ENCODE measurements around the gene PCLO. TPM values are rescaled to one million over a fixed set of nuclear protein-coding genes. Genes with fewer than 3 reads are reported as not detected.

PCLO gene
- polyA plus RNA-seq, 1 donor (not counting 4 experiments of a cell fraction or from before 2014, with no cell fraction given) = 1.8 TPM

DNA sequence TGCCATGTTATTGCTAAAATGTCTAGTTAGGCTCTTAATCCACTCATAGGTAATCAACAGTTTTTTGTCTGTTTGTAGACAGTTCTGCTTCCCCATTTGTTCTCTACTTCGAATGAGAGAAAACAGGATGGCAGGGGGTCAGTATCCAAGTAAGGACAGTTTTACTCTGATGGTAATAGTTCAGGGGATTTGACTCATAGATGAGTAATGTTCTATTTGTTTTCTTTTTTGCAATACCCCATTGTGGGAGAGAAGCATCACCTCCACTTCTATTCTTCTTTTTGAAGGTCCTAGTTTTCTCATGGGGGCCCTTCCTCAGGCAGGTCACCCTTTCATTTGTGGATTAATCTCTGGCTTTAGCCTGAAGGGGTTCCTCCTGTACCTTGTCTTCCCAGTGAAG is 13.9 kb downstream of the PCLO start:
- Histone ChIP-seq H3K79me2 (ENCODE audit: control insufficient read depth, insufficient read depth, low read length) (no peaks in the 10 kb centered on the region), H3K27ac (ENCODE audit: control insufficient read depth, insufficient read depth, low read length) (no peak overlapping the region), H4K20me1 (ENCODE audit: control insufficient read depth, extremely low read depth, insufficient read depth, low read length) (no peaks in the 10 kb centered on the region), H3K9me3 (ENCODE audit: control insufficient read depth, low read depth, low read length) (no peaks in the 10 kb centered on the region), H2AFZ (ENCODE audit: control insufficient read depth, low read length) (no peak overlapping the region), H3K9ac (ENCODE audit: control insufficient read depth, extremely low read depth, insufficient read depth, low read length) (no peak overlapping the region), H3K4me2 (ENCODE audit: control insufficient read depth, extremely low read depth, insufficient read depth, low read depth, low read length) (no peak overlapping the region), H3K4me3 (ENCODE audit: control insufficient read depth in 2 of 3, extremely low read depth in 1 of 3, insufficient read depth in 2 of 3, low read depth in 1 of 3, low read length in 3 of 3) (no peak overlapping the region), H3K36me3 (ENCODE audit: control insufficient read depth in 2 of 2, extremely low read depth in 1 of 2, insufficient read depth in 2 of 2, low read length in 2 of 2) (no peaks in the 10 kb centered on the region), H3K4me1 (ENCODE audit: control insufficient read depth, extremely low read depth, insufficient read depth, low read length) (no peaks in the 10 kb centered on the region), H3K9me1 (ENCODE audit: control insufficient read depth, extremely low read depth, insufficient read depth, low read length) (no peaks in the 10 kb centered on the region), H3K27me3 (ENCODE audit: control insufficient read depth, extremely low read depth, insufficient read depth, low read length) (no peaks in the 10 kb centered on the region)
- no peak for DNase-seq (ENCODE audit: low read depth, low spot score)
- no peak for FAIRE-seq
- TF ChIP-seq EZH2 (IDR thresholded peaks at IDR 0.05; ENCODE audit: low read length) = no peak
- TF ChIP-seq, protein P1, sequence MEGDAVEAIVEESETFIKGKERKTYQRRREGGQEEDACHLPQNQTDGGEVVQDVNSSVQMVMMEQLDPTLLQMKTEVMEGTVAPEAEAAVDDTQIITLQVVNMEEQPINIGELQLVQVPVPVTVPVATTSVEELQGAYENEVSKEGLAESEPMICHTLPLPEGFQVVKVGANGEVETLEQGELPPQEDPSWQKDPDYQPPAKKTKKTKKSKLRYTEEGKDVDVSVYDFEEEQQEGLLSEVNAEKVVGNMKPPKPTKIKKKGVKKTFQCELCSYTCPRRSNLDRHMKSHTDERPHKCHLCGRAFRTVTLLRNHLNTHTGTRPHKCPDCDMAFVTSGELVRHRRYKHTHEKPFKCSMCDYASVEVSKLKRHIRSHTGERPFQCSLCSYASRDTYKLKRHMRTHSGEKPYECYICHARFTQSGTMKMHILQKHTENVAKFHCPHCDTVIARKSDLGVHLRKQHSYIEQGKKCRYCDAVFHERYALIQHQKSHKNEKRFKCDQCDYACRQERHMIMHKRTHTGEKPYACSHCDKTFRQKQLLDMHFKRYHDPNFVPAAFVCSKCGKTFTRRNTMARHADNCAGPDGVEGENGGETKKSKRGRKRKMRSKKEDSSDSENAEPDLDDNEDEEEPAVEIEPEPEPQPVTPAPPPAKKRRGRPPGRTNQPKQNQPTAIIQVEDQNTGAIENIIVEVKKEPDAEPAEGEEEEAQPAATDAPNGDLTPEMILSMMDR (optimal IDR thresholded peaks at IDR 0.05 in 1 of 3, IDR thresholded peaks at IDR 0.05 in 1 of 3, conservative IDR thresholded peaks at IDR 0.05 in 1 of 3; ENCODE audit: extremely low read depth in 1 of 3, insufficient read depth in 2 of 3, low read length in 3 of 3) = no peak
- dilution Hi-C loops (cut with MboI; ENCODE audit: extremely low pct_ligation_motif_present, low sequenced_read_pairs) = no loop called here

DNA sequence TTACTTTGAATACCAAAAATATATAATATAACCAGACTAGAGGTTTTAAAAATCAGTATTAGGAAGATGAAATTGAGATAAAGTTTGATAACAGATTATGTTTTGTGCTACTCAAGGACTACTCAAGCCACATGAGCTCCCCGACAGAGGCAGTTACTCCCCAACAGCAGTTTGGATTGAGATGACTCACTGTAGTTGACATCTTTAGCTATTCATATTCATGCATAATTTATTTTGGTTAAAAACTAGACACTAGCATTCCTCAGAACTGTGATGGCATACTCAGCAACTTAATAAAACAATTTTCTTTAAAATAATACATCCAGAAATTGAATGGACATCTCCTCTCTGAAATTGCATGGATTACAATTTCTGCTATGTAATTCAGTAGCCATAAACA is 19.6 kb downstream of the PCLO start:
- FAIRE-seq (no peak), DNase-seq (ENCODE audit: low read depth, low spot score) (no peak)
- no peak overlapping the region for H3K27ac ChIP-seq (ENCODE audit: control insufficient read depth, insufficient read depth, low read length)
- no peak overlapping the region for H2AFZ ChIP-seq (ENCODE audit: control insufficient read depth, low read length)
- H3K4me1 ChIP-seq (ENCODE audit: control insufficient read depth, extremely low read depth, insufficient read depth, low read length) = no peaks in the 10 kb centered on the region
- H4K20me1 ChIP-seq (ENCODE audit: control insufficient read depth, extremely low read depth, insufficient read depth, low read length) = no peaks in the 10 kb centered on the region
- no peak overlapping the region for H3K4me3 ChIP-seq (ENCODE audit: control insufficient read depth in 2 of 3, extremely low read depth in 1 of 3, insufficient read depth in 2 of 3, low read depth in 1 of 3, low read length in 3 of 3)
- no peak overlapping the region for H3K9ac ChIP-seq (ENCODE audit: control insufficient read depth, extremely low read depth, insufficient read depth, low read length)
- no peaks in the 10 kb centered on the region for H3K27me3 ChIP-seq (ENCODE audit: control insufficient read depth, extremely low read depth, insufficient read depth, low read length)
- H3K79me2 ChIP-seq (ENCODE audit: control insufficient read depth, insufficient read depth, low read length) = no peaks in the 10 kb centered on the region
- no peak overlapping the region for H3K4me2 ChIP-seq (ENCODE audit: control insufficient read depth, extremely low read depth, insufficient read depth, low read depth, low read length)
- H3K36me3 ChIP-seq (ENCODE audit: control insufficient read depth in 2 of 2, extremely low read depth in 1 of 2, insufficient read depth in 2 of 2, low read length in 2 of 2) = no peaks in the 10 kb centered on the region
- no peak for TF ChIP-seq EZH2 (IDR thresholded peaks at IDR 0.05; ENCODE audit: low read length)
- TF ChIP-seq, protein P1 (optimal IDR thresholded peaks at IDR 0.05 in 1 of 3, IDR thresholded peaks at IDR 0.05 in 1 of 3, conservative IDR thresholded peaks at IDR 0.05 in 1 of 3; ENCODE audit: extremely low read depth in 1 of 3, insufficient read depth in 2 of 3, low read length in 3 of 3) = no peak
- H3K9me3 ChIP-seq (ENCODE audit: control insufficient read depth, low read depth, low read length) = no peaks in the 10 kb centered on the region
- dilution Hi-C loops (cut with MboI; ENCODE audit: extremely low pct_ligation_motif_present, low sequenced_read_pairs) = no loop called here
- H3K9me1 ChIP-seq (ENCODE audit: control insufficient read depth, extremely low read depth, insufficient read depth, low read length) = no peaks in the 10 kb centered on the region

Measured in keratinocyte (primary cell).